ENCODE data around the gene PDXK. TPM values are rescaled to one million over a fixed set of nuclear protein-coding genes. Genes with fewer than 3 reads are reported as not detected.

PDXK gene
- total RNA-seq, 4 donors from 2014 or later, result 42.9 to 114 (median 82.0) TPM

DNA sequence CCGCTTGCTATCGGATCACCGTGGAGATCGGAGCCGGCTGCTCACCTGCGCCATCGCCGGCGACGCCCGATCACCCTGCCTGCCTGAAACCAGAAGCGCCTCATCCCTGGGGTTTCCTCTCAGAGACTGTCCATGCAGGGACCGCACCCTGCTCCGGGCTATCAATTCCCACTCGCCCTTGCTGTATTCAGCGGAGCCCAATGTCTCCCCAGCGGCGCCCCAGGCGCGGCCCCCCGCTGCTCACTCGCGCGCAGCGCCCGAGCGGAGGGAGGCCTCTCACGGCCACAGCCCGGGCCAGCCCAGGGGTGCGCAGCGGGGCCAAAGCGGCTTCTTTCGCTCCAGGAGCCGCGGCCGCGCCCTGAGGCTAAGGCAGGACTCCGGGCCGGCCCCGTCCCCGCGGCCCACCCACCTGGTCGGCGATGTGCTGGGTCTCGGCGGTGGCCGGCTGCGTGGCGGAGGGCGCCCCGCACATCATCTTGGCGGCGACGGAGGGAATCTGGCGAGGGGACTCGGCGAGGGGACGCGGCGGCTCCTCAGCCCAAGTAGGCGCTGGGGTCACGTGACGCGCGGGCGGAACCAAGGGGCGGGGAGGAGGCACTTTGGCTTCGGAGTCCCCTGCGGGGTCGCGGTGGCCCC, 57.0 kb downstream of the PDXK start, which contains the start of gene CSTB:
Gene CSTB (minus strand): TSS at position 514 of the 636 bp plus-strand sequence. CDS start 39 bp downstream, at position 475.
- H3K27me3 ChIP-seq, result no peaks in the 10 kb centered on the region
- H3K9me3 ChIP-seq, result no peaks in the 10 kb centered on the region
- H3K27ac ChIP-seq, result peak within 1 kb of the TSS; percentile 84 to 99 (median 93)
- intact Hi-C loops (cut with DNase I), result no loop called here
- 0% methylated on average over 15 of the region's 71 CpGs; no CpG with 5 or more reads in 1 of the 2 donors for WGBS, 2 donors
- no peak for DNase-seq
- peaks cover 11 to 88% (median 32%) of the 10 kb centered on the region in 3 donors for H3K4me1 ChIP-seq
- H3K36me3 ChIP-seq, result peaks cover 0 to 32% (median 6%) of the 10 kb centered on the region in 3 donors
- H3K4me3 ChIP-seq, result peak within 1 kb of the TSS; percentile 67 to 98 (median 86)
- TF ChIP-seq POLR2A (IDR thresholded peaks at IDR 0.05) (peak in 3 of 4 donors; percentile 60 to 78 (median 66)), CTCF (IDR thresholded peaks at IDR 0.05) (no peak)

DNA sequence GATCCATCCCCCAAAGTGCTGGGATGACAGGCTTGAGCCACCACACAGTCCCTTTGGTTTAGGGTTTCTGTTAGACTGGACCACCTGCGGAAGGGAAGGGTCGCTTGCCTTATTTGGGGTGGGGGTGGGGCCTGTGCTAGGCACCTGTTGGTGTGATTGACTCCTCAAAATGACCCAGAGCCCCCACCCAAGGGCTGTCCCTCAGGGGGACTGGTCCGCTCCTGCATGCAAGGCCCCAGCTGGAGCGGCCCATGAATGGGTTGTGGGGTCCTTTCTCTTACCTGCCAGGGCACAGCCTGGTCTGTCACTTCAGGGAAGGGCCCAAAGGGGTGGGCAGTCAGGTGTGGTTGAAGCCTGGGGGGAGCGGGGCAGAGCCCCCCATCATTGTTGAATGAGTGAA, 59.0 kb downstream of the PDXK start:
- intact Hi-C loops (cut with DNase I), result no loop called here
- Histone ChIP-seq H3K9me3 (no peaks in the 10 kb centered on the region), H3K4me1 (peaks cover 11 to 88% (median 38%) of the 10 kb centered on the region in 3 donors), H3K27me3 (no peaks in the 10 kb centered on the region), H3K4me3 (no peak overlapping the region), H3K36me3 (peaks cover 0 to 24% (median 6%) of the 10 kb centered on the region in 3 donors), H3K27ac (peak overlapping the region; percentile 77 to 99 (median 90))
- TF ChIP-seq POLR2A (IDR thresholded peaks at IDR 0.05) (no peak), CTCF (IDR thresholded peaks at IDR 0.05) (no peak)
- WGBS, 2 donors, result 88% methylated on average over 1 of the region's 5 CpGs; no CpG with 5 or more reads in 1 of the 2 donors
- DNase-seq, result no peak

GRCh38 chr21:43778469-43779335, 59.8 kb downstream of the PDXK start:
- H3K4me3 ChIP-seq, result no peak overlapping the region
- no peak for DNase-seq
- H3K27me3 ChIP-seq, result no peaks in the 10 kb centered on the region
- 32 to 50% methylated on average over 10 to 19 of the region's 20 CpGs for WGBS, 2 donors
- intact Hi-C loops (cut with DNase I), result no loop called here
- peaks cover 19 to 88% (median 45%) of the 10 kb centered on the region in 3 donors for H3K4me1 ChIP-seq
- TF ChIP-seq CTCF (IDR thresholded peaks at IDR 0.05) (no peak), POLR2A (IDR thresholded peaks at IDR 0.05) (no peak)
- H3K9me3 ChIP-seq, result no peaks in the 10 kb centered on the region
- H3K36me3 ChIP-seq, result peaks cover 0 to 16% (median 0%) of the 10 kb centered on the region in 3 donors
- peak overlapping the region; percentile 77 to 99 (median 90) for H3K27ac ChIP-seq

- peaks cover 0 to 6% (median 0%) of the 10 kb centered on the region in 3 donors for H3K36me3 ChIP-seq
- DNase-seq, result no peak
- TF ChIP-seq POLR2A (IDR thresholded peaks at IDR 0.05), result no peak
- no peak for TF ChIP-seq CTCF (IDR thresholded peaks at IDR 0.05)
- intact Hi-C loops (cut with DNase I), result no loop called here
- WGBS, 2 donors, result 67 to 85% methylated on average over 5 of the region's 5 CpGs
- H3K27me3 ChIP-seq, result no peaks in the 10 kb centered on the region
- H3K4me3 ChIP-seq, result no peak overlapping the region
- peaks cover 24 to 88% (median 40%) of the 10 kb centered on the region in 3 donors for H3K4me1 ChIP-seq
- peak overlapping the region; percentile 71 to 99 (median 90) for H3K27ac ChIP-seq
- H3K9me3 ChIP-seq, result no peaks in the 10 kb centered on the region
Observed at GRCh38 chr21:43779660-43780059, 60.7 kb downstream of the PDXK start.
